ENCODE results near the gene STMN3.
"Not testable (repeated sequence)": the region's sequence is repeated elsewhere in the genome, so short reads cannot be mapped to it uniquely, and the experiment has no call there.

STMN3 gene

DNA sequence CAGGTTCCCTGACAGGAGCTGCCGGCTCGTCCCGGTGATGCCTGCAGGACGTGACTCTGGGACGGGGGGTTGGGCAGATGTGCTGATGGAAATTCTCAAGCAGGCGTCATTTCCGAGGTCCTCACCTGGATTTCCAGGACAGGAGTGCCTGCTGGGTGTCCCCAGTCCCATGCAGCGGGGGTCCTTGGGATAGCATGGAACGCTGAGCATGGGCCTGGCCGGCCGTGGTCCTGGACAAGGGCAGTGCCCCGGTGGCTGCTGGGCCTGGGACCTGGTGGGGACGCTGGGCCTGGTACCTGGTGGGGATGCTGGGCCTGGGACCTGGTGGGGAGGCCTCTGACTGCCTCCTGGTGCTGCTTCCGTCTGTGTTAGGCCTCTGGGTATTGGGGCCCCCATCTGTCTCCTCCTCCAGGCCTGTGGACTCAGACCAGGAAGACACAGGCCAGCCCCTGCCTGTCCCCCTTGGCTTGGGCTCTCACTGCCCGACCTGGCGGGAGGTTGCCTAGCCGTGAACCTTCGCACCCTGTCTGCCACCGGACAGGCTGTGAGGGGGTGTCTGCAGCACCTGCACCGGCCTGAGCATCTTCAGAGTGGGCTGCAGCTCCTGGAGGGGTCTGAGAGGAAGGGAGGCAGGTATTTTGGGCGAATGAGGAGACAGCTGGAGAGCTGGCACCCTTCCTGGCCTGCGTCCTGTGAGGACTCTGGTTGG, 11.1 kb upstream of the STMN3 start:
- TF ChIP-seq Cebpa-rat (IDR thresholded peaks at IDR 0.05) = no peak
- peaks cover 98% of the 10 kb centered on the region for H3K36me3 ChIP-seq

DNA sequence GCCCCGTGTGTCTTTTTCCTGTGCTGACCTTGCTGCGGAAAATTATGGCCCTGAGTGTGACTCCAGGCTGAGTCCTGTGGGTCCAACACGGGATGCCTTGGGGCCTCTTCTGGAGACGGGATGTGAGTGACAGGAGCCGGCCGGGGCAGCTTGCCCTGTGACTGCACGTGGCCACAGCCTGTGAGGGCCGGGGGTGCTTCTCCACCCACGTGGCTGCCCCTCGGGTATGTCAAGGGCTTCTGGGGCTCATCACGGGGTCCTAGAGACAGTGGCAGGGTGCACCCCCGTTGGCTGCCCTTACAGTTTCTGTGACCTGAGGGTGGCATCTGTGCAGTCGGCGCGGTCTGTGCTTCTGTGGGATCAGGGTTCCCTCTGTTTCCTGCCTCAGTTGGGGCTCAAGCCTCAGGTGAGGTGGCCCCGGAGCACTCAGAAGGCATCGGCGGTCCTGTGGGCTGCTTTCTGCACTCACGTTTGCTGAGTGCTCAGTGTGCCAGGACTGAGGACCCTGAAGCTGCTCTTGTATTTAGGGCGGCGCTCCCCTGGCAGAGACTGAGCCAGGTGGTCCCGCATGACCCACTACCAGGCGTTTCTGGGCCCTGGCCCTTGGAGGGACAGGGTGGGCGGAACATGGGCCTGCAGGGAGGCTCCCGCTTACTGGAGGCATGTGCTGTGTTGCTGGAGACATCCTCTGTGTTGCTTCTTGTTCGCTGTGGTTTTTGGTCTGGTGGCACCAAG, 10.3 kb upstream of the STMN3 start:
- H4K20me1 ChIP-seq = no peaks in the 10 kb centered on the region
- H3K4me3 ChIP-seq = no peak overlapping the region
- TF ChIP-seq Cebpa-rat (IDR thresholded peaks at IDR 0.05) = no peak
- no peak overlapping the region for H3K27ac ChIP-seq
- no peak overlapping the region for H3K4me2 ChIP-seq
- H3K27me3 ChIP-seq = no peaks in the 10 kb centered on the region
- no peaks in the 10 kb centered on the region for H3K9me3 ChIP-seq
- H3K9ac ChIP-seq = no peak overlapping the region
- H3K4me1 ChIP-seq = peaks cover 18% of the 10 kb centered on the region
- peaks cover 91% of the 10 kb centered on the region for H3K36me3 ChIP-seq

More for the DNA sequence above, 11.1 kb upstream of the STMN3 start:
- no peak overlapping the region for H3K4me2 ChIP-seq
- no peaks in the 10 kb centered on the region for H3K27me3 ChIP-seq
- no peaks in the 10 kb centered on the region for H3K9me3 ChIP-seq
- peaks cover 12% of the 10 kb centered on the region for H3K4me1 ChIP-seq
- H3K9ac ChIP-seq = no peak overlapping the region
- H4K20me1 ChIP-seq = no peaks in the 10 kb centered on the region
- no peak overlapping the region for H3K4me3 ChIP-seq
- no peak overlapping the region for H3K27ac ChIP-seq

DNA sequence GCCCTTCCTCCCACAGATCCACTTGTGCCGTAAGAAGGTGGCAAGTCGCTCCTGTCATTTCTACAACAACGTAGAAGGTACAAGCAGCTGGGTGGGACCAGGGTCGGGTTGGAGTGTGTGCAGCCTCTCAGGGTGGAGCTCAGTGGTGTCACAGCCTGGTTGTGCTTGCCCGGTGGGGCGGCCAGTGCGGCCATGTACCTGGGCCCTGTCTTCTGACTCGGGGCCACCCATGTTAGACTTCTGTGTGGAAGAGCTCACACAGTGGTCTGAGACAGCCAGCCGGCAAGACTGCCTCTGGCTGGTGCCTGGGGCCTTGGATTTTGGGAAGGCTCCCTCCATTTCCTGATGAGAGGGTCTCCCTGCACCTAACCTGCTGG, 9.6 kb upstream of the STMN3 start:
- H3K27me3 ChIP-seq = no peaks in the 10 kb centered on the region
- H4K20me1 ChIP-seq = no peaks in the 10 kb centered on the region
- TF ChIP-seq Cebpa-rat (IDR thresholded peaks at IDR 0.05) = no peak
- no peaks in the 10 kb centered on the region for H3K9me3 ChIP-seq
- H3K36me3 ChIP-seq = peaks cover 84% of the 10 kb centered on the region
- H3K9ac ChIP-seq = no peak overlapping the region
- H3K4me3 ChIP-seq = no peak overlapping the region
- no peak overlapping the region for H3K4me2 ChIP-seq
- H3K27ac ChIP-seq = no peak overlapping the region
- H3K4me1 ChIP-seq = peaks cover 18% of the 10 kb centered on the region

DNA sequence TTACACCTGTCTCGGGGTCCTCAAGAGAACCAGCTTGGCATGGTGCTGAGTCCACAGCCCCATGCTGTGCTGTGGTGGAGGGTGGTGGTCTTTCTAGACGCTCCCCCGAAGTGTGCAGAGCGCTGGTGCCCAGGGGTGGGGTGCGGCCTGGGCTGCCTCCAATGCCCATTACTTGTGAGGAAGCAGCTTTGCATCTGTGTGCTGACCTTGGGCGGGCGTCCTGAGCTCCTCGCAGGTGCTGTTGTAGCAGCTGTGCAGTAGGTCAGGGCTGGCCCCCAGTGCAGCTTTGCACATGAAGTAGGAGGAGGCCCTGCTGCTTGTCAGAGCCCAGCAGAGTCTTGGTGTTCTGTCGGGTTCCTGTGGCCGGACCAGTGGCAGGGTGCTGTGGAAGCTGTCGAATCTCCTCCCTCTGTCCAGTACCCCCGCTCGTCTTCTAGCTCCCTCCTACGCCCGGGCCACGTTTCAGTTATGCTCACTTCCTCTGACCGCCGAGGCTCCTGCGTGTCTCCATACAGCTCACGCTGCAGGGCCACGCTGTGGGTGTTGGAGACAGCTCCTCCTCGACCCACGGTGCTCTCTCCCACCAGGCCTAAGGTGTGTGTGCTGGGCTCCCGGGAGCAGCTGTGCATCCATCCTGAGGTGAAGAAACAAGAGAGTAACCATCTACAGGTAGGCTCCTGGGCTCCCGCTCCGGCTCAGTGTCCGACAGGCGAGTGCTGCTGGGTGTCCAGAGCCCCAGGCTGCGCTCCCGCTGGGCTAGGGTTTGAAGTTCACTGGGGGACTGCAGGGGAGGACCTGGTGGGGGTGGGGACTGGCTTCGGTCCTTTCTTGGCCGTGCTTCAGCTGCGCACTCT, 9.0 kb upstream of the STMN3 start:
- Histone ChIP-seq H3K4me2 (no peak overlapping the region), H3K4me3 (no peak overlapping the region), H4K20me1 (no peaks in the 10 kb centered on the region), H3K4me1 (peaks cover 24% of the 10 kb centered on the region), H3K36me3 (peaks cover 78% of the 10 kb centered on the region), H3K27ac (no peak overlapping the region), H3K9me3 (no peaks in the 10 kb centered on the region), H3K9ac (no peak overlapping the region), H3K27me3 (no peaks in the 10 kb centered on the region)
- no peak for TF ChIP-seq Cebpa-rat (IDR thresholded peaks at IDR 0.05)

DNA sequence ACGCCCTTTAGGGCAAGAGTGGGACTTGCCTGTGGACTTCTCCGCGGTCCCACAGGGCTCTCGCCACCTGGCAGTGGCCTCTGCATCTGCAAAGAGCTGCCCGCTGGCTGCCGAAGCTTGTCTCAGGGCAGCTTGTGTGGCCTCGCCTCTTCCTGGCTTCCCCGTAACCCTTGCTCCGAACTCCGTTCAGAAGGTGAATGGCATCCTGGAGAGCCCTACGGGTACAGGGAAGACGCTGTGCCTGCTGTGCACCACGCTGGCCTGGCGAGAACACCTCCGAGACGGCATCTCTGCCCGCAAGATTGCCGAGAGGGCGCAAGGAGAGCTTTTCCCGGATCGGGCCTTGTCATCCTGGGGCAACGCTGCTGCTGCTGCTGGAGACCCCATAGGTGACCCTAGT, 7.9 kb upstream of the STMN3 start:
- no peak for TF ChIP-seq Cebpa-rat (IDR thresholded peaks at IDR 0.05)
- Histone ChIP-seq H3K27me3 (no peaks in the 10 kb centered on the region), H3K36me3 (peaks cover 68% of the 10 kb centered on the region), H3K4me3 (no peak overlapping the region), H4K20me1 (no peaks in the 10 kb centered on the region), H3K4me1 (peaks cover 35% of the 10 kb centered on the region), H3K9me3 (no peaks in the 10 kb centered on the region), H3K4me2 (no peak overlapping the region), H3K9ac (no peak overlapping the region; the same call in 1 of the 2 replicates), H3K27ac (no peak overlapping the region)

DNA sequence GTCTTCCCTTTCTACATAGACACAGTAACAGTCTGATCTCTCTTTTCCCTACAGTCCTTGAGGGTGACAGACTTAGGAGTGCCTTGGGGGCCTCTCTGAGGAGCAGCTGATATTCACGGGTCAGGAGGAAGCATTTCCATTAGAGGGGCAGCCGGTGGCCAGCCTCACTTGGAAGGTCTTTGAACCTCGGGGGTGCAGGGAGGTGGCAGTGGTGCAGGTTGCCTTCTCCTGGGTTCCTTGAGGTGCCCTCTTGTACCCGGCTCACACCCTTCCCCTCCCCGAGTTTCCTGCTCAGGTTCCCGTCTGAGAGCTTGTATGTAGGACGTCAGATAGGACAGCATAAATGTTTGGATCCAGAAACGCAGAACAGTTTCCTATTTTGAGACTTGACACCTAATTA, 7.4 kb upstream of the STMN3 start:
- TF ChIP-seq Cebpa-rat (IDR thresholded peaks at IDR 0.05) = no peak
- no peaks in the 10 kb centered on the region for H3K27me3 ChIP-seq
- peaks cover 63% of the 10 kb centered on the region for H3K36me3 ChIP-seq
- no peaks in the 10 kb centered on the region for H4K20me1 ChIP-seq
- no peak overlapping the region for H3K4me2 ChIP-seq
- peaks cover 40% of the 10 kb centered on the region for H3K4me1 ChIP-seq
- no peak overlapping the region for H3K27ac ChIP-seq
- no peak overlapping the region for H3K4me3 ChIP-seq
- peak overlapping the region; percentile 41 for H3K9ac ChIP-seq
- H3K9me3 ChIP-seq = no peaks in the 10 kb centered on the region

DNA sequence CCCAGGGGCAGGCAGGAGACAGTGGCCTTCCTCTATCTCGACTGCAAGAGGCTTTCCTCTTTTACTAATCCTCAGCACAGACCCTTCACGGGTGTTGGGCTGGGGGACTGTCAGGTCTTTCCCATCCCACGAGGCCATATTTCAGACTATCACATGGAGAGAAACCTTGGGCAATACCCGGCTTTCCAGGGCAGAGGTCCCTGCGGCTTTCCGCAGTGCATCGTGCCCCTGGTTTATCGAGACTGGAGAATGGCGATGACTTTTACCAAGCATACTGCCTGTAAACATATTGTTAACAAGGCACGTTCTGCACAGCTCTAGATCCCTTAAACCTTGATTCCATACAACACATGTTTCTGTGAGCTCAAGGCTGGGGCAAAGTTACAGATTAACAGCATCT, 7.0 kb upstream of the STMN3 start:
- not testable (repeated sequence) for H3K9me3 ChIP-seq, H3K4me2 ChIP-seq, H3K27me3 ChIP-seq, H4K20me1 ChIP-seq, H3K27ac ChIP-seq, H3K4me3 ChIP-seq
- peaks cover 59% of the 10 kb centered on the region for H3K36me3 ChIP-seq
- peaks cover 43% of the 10 kb centered on the region for H3K4me1 ChIP-seq
- H3K9ac ChIP-seq = peak overlapping the region; percentile 41; the same call in 1 of the 2 replicates

DNA sequence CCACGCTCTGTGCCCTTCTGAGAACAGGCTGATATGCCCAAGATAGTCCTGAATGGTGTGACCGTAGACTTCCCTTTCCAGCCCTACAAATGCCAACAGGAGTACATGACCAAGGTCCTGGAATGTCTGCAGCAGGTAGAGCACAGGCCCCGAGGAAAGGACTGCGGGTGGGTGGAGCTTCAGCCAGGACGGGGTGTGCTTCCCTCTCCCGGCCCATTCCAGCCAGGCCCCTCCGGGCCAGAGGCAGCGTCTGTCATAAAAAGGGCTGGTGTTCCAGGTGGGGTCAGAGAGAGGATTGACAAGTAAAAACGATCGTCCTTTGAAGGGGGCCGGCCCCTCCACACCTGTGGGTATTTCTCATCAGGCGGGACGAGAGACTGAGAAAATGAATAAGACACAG, 6.1 kb upstream of the STMN3 start:
- H3K9ac ChIP-seq = peak overlapping the region; percentile 97
- peaks cover 47% of the 10 kb centered on the region for H3K4me1 ChIP-seq
- H3K36me3 ChIP-seq = peaks cover 51% of the 10 kb centered on the region
- H3K27ac ChIP-seq = peak overlapping the region; percentile 99; the same call in 1 of the 2 replicates
- no peaks in the 10 kb centered on the region for H4K20me1 ChIP-seq
- H3K9me3 ChIP-seq = no peaks in the 10 kb centered on the region
- H3K27me3 ChIP-seq = no peaks in the 10 kb centered on the region
- peak overlapping the region; percentile 81 for H3K4me3 ChIP-seq
- TF ChIP-seq Cebpa-rat (IDR thresholded peaks at IDR 0.05) = no peak
- H3K4me2 ChIP-seq = peak overlapping the region; percentile 99

DNA sequence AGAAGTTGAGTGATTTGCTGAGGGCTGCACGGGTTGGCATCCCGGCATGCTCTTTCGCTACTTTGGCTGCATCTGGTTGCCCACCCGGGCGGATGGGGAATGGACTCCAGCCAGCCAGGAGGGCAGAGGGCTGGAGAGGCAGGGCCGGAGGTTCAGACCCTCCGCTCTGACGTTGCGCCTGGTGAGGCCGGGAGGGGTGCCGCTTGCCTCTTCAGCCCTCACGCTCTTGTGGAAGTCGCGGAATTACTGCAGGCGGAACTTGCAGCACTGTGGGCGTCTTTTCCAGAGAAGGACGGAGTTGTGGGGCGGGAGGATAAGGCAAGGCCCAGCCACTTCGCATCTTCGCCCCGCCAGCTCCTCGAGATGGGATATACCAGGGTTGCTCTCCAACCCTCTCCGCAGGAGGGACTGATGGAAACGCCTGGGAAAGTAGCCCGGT, 5.5 kb upstream of the STMN3 start:
- Histone ChIP-seq H3K9ac (peak overlapping the region; percentile 97), H3K4me3 (peak overlapping the region; percentile 81), H3K27ac (peak overlapping the region; percentile 99), H3K36me3 (peaks cover 45% of the 10 kb centered on the region), H3K9me3 (no peaks in the 10 kb centered on the region), H3K4me2 (peak overlapping the region; percentile 99), H3K4me1 (peaks cover 52% of the 10 kb centered on the region), H3K27me3 (no peaks in the 10 kb centered on the region), H4K20me1 (no peaks in the 10 kb centered on the region)
- no peak for TF ChIP-seq Cebpa-rat (IDR thresholded peaks at IDR 0.05)
